ENCODE measurements around the gene AGBL4. TPM values are rescaled to one million over a fixed set of nuclear protein-coding genes. Genes with fewer than 3 reads are reported as not detected.

Gene AGBL4
- total and polyA plus RNA-seq, 2 of the 13 experiments (the other 11 are each of a cell fraction or from before 2014, with no cell fraction given), result not detected

DNA sequence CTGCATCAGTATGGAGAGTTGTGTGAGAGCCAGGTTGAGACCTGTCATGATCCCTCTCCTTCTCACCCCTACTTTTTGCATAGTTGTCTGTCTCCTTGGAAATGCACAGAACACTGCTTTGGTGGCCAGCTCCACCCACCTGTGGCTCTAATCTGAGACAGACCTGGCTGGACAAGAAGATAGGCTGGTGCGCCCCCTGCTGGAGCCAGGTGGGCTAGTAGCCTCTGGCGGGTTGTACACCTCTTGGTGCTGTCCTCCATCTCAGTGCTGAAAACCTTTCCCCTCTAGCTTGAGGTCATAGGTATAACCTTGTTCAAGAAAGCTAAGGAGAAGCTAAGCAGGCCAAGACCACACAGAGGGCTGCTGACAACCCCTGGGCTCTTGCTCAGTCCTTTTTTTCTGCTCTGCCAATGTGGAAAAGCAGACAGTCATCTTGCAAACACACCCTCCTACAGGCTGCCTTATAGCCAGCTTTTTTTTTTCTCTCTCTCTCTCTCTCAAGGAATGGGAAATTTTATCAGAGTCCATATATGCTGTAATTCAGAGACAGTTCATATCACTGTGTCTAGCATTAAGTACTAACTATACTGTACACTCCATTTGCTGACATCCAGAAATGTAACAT, 1492.9 kb downstream of the AGBL4 start (continued):
- TF ChIP-seq RARA (CRISPR knock-in tag; IDR thresholded peaks at IDR 0.05) (0 out of 2 replicates have a peak, but pooled peaks have one; percentile 32), ZNF143 (CRISPR knock-in tag; IDR thresholded peaks at IDR 0.05) (no peak), ZNF251 (CRISPR knock-in tag; IDR thresholded peaks at IDR 0.05) (no peak), RAD51 (IDR thresholded peaks at IDR 0.05; ENCODE audit: borderline replicate concordance) (no peak), ZNF335 (CRISPR knock-in tag; IDR thresholded peaks at IDR 0.05) (0 out of 2 replicates have a peak, but pooled peaks have one; percentile 45), ZFP41 (CRISPR knock-in tag; IDR thresholded peaks at IDR 0.05; ENCODE audit: borderline replicate concordance) (no peak), MIER3 (CRISPR knock-in tag; IDR thresholded peaks at IDR 0.05; ENCODE audit: borderline replicate concordance) (no peak), ZFP62 (CRISPR knock-in tag; IDR thresholded peaks at IDR 0.05) (no peak), ZNF605 (CRISPR knock-in tag; IDR thresholded peaks at IDR 0.05) (peak; percentile 39; the same call in 1 of the 2 replicates), HNRNPK (IDR thresholded peaks at IDR 0.05; ENCODE audit: low read depth, low read length, poor library complexity, severe bottlenecking) (no peak), ZBTB42 (CRISPR knock-in tag; IDR thresholded peaks at IDR 0.05) (no peak), ZMYM2 (CRISPR knock-in tag; IDR thresholded peaks at IDR 0.05) (no peak), NFE2 (CRISPR knock-in tag; IDR thresholded peaks at IDR 0.05) (no peak)
- TF ChIP-seq, protein P1, sequence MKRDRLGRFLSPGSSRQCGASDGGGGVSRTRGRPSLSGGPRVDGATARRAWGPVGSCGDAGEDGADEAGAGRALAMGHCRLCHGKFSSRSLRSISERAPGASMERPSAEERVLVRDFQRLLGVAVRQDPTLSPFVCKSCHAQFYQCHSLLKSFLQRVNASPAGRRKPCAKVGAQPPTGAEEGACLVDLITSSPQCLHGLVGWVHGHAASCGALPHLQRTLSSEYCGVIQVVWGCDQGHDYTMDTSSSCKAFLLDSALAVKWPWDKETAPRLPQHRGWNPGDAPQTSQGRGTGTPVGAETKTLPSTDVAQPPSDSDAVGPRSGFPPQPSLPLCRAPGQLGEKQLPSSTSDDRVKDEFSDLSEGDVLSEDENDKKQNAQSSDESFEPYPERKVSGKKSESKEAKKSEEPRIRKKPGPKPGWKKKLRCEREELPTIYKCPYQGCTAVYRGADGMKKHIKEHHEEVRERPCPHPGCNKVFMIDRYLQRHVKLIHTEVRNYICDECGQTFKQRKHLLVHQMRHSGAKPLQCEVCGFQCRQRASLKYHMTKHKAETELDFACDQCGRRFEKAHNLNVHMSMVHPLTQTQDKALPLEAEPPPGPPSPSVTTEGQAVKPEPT (CRISPR knock-in tag; IDR thresholded peaks at IDR 0.05; ENCODE audit: low read depth), result no peak
- TF ChIP-seq, protein P2, sequence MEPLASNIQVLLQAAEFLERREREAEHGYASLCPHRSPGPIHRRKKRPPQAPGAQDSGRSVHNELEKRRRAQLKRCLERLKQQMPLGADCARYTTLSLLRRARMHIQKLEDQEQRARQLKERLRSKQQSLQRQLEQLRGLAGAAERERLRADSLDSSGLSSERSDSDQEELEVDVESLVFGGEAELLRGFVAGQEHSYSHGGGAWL (CRISPR knock-in tag; IDR thresholded peaks at IDR 0.05), result peak; percentile 60; the same call in 1 of the 2 replicates
- TF ChIP-seq, protein P3, sequence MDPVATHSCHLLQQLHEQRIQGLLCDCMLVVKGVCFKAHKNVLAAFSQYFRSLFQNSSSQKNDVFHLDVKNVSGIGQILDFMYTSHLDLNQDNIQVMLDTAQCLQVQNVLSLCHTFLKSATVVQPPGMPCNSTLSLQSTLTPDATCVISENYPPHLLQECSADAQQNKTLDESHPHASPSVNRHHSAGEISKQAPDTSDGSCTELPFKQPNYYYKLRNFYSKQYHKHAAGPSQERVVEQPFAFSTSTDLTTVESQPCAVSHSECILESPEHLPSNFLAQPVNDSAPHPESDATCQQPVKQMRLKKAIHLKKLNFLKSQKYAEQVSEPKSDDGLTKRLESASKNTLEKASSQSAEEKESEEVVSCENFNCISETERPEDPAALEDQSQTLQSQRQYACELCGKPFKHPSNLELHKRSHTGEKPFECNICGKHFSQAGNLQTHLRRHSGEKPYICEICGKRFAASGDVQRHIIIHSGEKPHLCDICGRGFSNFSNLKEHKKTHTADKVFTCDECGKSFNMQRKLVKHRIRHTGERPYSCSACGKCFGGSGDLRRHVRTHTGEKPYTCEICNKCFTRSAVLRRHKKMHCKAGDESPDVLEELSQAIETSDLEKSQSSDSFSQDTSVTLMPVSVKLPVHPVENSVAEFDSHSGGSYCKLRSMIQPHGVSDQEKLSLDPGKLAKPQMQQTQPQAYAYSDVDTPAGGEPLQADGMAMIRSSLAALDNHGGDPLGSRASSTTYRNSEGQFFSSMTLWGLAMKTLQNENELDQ (CRISPR knock-in tag; IDR thresholded peaks at IDR 0.05; ENCODE audit: borderline replicate concordance), result 0 out of 2 replicates have a peak, but pooled peaks have one; percentile 51
- TF ChIP-seq, protein P4, sequence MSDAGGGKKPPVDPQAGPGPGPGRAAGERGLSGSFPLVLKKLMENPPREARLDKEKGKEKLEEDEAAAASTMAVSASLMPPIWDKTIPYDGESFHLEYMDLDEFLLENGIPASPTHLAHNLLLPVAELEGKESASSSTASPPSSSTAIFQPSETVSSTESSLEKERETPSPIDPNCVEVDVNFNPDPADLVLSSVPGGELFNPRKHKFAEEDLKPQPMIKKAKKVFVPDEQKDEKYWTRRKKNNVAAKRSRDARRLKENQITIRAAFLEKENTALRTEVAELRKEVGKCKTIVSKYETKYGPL (CRISPR knock-in tag; IDR thresholded peaks at IDR 0.05), result peak; percentile 53; the same call in 1 of the 2 replicates
- TF ChIP-seq, protein P5, sequence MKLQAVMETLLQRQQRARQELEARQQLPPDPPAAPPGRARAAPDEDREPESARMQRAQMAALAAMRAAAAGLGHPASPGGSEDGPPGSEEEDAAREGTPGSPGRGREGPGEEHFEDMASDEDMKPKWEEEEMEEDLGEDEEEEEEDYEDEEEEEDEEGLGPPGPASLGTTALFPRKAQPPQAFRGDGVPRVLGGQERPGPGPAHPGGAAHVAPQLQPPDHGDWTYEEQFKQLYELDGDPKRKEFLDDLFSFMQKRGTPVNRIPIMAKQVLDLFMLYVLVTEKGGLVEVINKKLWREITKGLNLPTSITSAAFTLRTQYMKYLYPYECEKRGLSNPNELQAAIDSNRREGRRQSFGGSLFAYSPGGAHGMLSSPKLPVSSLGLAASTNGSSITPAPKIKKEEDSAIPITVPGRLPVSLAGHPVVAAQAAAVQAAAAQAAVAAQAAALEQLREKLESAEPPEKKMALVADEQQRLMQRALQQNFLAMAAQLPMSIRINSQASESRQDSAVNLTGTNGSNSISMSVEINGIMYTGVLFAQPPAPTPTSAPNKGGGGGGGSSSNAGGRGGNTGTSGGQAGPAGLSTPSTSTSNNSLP (IDR thresholded peaks at IDR 0.05; ENCODE audit: low read depth, low read length), result no peak
- TF ChIP-seq, protein P6, sequence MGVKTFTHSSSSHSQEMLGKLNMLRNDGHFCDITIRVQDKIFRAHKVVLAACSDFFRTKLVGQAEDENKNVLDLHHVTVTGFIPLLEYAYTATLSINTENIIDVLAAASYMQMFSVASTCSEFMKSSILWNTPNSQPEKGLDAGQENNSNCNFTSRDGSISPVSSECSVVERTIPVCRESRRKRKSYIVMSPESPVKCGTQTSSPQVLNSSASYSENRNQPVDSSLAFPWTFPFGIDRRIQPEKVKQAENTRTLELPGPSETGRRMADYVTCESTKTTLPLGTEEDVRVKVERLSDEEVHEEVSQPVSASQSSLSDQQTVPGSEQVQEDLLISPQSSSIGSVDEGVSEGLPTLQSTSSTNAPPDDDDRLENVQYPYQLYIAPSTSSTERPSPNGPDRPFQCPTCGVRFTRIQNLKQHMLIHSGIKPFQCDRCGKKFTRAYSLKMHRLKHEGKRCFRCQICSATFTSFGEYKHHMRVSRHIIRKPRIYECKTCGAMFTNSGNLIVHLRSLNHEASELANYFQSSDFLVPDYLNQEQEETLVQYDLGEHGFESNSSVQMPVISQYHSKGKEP (CRISPR knock-in tag; IDR thresholded peaks at IDR 0.05), result 0 out of 2 replicates have a peak, but pooled peaks have one; percentile 63
- TF ChIP-seq, protein P7, sequence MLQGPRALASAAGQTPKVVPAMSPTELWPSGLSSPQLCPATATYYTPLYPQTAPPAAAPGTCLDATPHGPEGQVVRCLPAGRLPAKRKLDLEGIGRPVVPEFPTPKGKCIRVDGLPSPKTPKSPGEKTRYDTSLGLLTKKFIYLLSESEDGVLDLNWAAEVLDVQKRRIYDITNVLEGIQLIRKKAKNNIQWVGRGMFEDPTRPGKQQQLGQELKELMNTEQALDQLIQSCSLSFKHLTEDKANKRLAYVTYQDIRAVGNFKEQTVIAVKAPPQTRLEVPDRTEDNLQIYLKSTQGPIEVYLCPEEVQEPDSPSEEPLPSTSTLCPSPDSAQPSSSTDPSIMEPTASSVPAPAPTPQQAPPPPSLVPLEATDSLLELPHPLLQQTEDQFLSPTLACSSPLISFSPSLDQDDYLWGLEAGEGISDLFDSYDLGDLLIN (CRISPR knock-in tag; IDR thresholded peaks at IDR 0.05; ENCODE audit: borderline replicate concordance), result no peak
